MM.1S (cell line): Measurements from ENCODE around the gene MS4A4A.

ENCODE experiments used
- EZH2 ChIP-seq: fragments of 300-600 bp; sonication (generic); optimal IDR thresholded peaks from 2 replicates; pipeline ENCODE3; 2017; ENCODE audit warnings: low read depth, mild to moderate bottlenecking, antibody characterized with exemption, low read length, mixed read lengths
- EZH2phosphoT487 ChIP-seq: fragments of 300-600 bp; sonication (generic); IDR thresholded peaks from 2 replicates; pipeline ENCODE4 v1.6.1; 2018; ENCODE audit warnings: antibody characterized with exemption, low read length
- TF ChIP-seq, protein P1 (sequence below): fragments of 300-600 bp; sonication (generic); IDR thresholded peaks from 2 replicates; pipeline ENCODE4 v1.5.1; 2016; ENCODE audit warnings: antibody characterized with exemption, low read length, mixed read lengths

DNA sequence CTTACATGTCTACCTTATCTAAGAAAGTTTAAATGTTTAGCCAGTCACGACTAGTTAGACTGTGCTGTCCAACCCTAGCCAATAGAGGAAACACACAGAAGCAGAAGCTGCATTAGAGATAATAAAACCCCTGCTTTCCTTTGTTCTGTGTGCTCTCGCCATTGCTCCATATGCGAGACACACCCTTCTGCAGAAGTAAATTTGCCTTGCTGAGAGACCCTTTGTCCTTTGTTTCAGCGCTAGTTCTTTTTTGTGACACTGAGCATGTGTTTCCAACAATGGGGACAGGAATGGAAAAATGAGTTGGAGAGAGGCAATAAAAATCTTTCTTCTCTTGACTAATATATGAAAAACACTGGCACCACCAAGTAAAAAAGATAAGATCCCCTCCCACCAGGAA, 19.5 kb upstream of the MS4A4A start:
- no peak for TF ChIP-seq EZH2
- TF ChIP-seq, protein P1, sequence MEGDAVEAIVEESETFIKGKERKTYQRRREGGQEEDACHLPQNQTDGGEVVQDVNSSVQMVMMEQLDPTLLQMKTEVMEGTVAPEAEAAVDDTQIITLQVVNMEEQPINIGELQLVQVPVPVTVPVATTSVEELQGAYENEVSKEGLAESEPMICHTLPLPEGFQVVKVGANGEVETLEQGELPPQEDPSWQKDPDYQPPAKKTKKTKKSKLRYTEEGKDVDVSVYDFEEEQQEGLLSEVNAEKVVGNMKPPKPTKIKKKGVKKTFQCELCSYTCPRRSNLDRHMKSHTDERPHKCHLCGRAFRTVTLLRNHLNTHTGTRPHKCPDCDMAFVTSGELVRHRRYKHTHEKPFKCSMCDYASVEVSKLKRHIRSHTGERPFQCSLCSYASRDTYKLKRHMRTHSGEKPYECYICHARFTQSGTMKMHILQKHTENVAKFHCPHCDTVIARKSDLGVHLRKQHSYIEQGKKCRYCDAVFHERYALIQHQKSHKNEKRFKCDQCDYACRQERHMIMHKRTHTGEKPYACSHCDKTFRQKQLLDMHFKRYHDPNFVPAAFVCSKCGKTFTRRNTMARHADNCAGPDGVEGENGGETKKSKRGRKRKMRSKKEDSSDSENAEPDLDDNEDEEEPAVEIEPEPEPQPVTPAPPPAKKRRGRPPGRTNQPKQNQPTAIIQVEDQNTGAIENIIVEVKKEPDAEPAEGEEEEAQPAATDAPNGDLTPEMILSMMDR, result no peak
- no peak for TF ChIP-seq EZH2phosphoT487
